HL-60 (cell line): ENCODE results near the gene SETD6.

Experiments used
- DNase-seq, 2 experiments: peaks; one replicate each; pipeline ENCODE4 v3.0.0-alpha.2; 2010 to 2020; ENCODE audit warnings: low read depth in 1 of 2, low spot score in 1 of 2
- H3K27ac ChIP-seq: fragments of 250-450 bp; sonication (Bioruptor Pico); replicated peaks from 2 replicates; pipeline ENCODE4 v1.5.1; 2020; ENCODE audit warnings: mild to moderate bottlenecking, moderate library complexity
- H3K27me3 ChIP-seq: fragments of 250-450 bp; sonication (Bioruptor Pico); 2 replicates; pipeline ENCODE4 v1.5.1; 2021; ENCODE audit warnings: mild to moderate bottlenecking, moderate library complexity; ENCODE audit not compliant: insufficient read depth, poor library complexity, severe bottlenecking
- H3K4me3 ChIP-seq: replicated peaks from 2 replicates; pipeline ENCODE4 v1.5.1; 2011; ENCODE audit warnings: mild to moderate bottlenecking, control low read depth, low read length; ENCODE audit not compliant: insufficient read depth
- CTCF ChIP-seq: IDR thresholded peaks from one replicate; pipeline ENCODE4 v1.5.1; 2011; ENCODE audit warnings: low read length, control low read depth, inconsistent platforms; ENCODE audit not compliant: insufficient read depth
- GABPA ChIP-seq: IDR thresholded peaks from 2 replicates; pipeline ENCODE4 v1.6.1; 2012; ENCODE audit warnings: low read depth
- POLR2AphosphoS5 ChIP-seq: IDR thresholded peaks from 2 replicates; pipeline ENCODE4 v1.6.1; 2012; ENCODE audit warnings: low read depth
- REST ChIP-seq: IDR thresholded peaks from 2 replicates; pipeline ENCODE4 v1.6.1; 2012; ENCODE audit warnings: low read depth; ENCODE audit not compliant: insufficient replicate concordance
- SPI1 ChIP-seq: IDR thresholded peaks from 2 replicates; pipeline ENCODE4 v1.6.1; 2012; ENCODE audit warnings: low read depth, mild to moderate bottlenecking, borderline replicate concordance

Gene SETD6

GRCh38 chr16:58478427-58478826 is 36.9 kb upstream of the SETD6 start:
- TF ChIP-seq SPI1 (no peak), POLR2AphosphoS5 (no peak)
- no peak overlapping the region for H3K4me3 ChIP-seq
- no peaks in the 10 kb centered on the region for H3K27me3 ChIP-seq
- no peak overlapping the region for H3K27ac ChIP-seq
- no peak for DNase-seq

DNA sequence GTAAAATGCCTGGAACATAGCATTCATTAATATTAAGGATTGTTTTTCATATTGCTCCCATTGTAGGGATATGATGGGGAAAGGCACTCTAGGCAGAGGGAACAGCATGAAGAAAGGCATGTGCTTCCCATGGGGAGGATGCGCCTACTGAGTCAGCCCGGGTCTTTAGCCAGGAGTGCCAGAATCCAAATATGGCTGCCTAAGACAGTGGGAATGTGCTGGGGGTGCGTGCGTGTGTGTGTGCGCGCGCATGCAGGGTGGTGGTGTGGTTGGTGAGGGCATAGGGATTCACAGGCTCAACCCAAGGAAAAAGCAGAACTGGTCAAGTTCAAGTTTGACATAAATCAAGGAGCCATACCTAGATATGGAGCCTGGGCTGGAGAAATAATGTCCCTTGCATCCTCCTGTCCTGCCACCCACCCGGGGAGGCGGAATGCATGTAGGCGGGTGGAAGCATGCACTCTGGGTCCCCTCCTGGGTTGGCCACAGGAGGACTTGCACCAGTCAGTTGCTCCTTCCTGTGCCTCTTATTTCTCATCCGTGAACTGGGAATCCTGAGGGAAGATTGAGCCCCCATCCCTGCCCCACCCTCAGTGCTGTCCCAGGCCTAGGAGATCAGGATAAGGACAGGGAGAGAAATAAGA is 34.0 kb upstream of the SETD6 start:
- H3K27ac ChIP-seq, result no peak overlapping the region
- no peak for DNase-seq
- no peaks in the 10 kb centered on the region for H3K27me3 ChIP-seq
- TF ChIP-seq CTCF, result no peak
- TF ChIP-seq POLR2AphosphoS5, result no peak
- TF ChIP-seq REST, result no peak
- no peak for TF ChIP-seq SPI1
- TF ChIP-seq GABPA, result no peak
- H3K4me3 ChIP-seq, result no peak overlapping the region

DNA sequence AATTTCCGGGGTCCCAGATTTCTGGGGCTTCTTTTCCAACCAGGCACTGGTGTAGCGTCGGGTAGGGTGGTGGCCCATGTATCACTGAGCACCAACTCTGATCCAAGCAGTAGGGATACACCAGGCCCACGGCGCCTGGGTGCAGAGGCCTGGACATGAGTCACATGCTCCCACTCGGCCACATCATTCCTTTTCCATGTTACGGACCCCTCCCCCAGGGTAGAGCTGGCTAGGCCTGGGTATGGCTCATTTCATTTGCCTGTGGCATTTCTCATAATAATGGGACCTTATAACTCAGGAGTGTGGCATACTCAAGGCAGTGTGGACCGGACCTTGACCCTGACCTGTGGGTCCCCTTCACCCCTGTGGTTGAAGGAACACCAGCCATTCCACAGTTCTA is 33.4 kb upstream of the SETD6 start:
- Histone ChIP-seq H3K27me3 (no peaks in the 10 kb centered on the region), H3K27ac (no peak overlapping the region), H3K4me3 (no peak overlapping the region)
- DNase-seq, result no peak
- no peak for TF ChIP-seq POLR2AphosphoS5
- no peak for TF ChIP-seq REST
- no peak for TF ChIP-seq GABPA
- no peak for TF ChIP-seq CTCF
- TF ChIP-seq SPI1, result no peak

- no peak for DNase-seq
- TF ChIP-seq GABPA, result no peak
- no peak for TF ChIP-seq POLR2AphosphoS5
- no peak for TF ChIP-seq SPI1
- no peak for TF ChIP-seq CTCF
- TF ChIP-seq REST, result no peak
- no peaks in the 10 kb centered on the region for H3K27me3 ChIP-seq
- H3K27ac ChIP-seq, result no peak overlapping the region
- H3K4me3 ChIP-seq, result no peak overlapping the region
These were observed 30.0 kb upstream of the SETD6 start for GRCh38 chr16:58485184-58485887.
